ENCODE measurements around the gene ARHGAP24.

GRCh38 chr4:85676850-85677590 lies 202.1 kb downstream of the ARHGAP24 start:
- TF ChIP-seq CTCF (IDR thresholded peaks at IDR 0.05 in 2 of 3, conservative IDR thresholded peaks at IDR 0.05 in 1 of 3; ENCODE audit: borderline replicate concordance in 1 of 3, insufficient read depth in 1 of 3, low read depth in 2 of 3, low read length in 2 of 3) (no peak), YY1 (IDR thresholded peaks at IDR 0.05; ENCODE audit: extremely low read depth, insufficient replicate concordance, low read depth, low read length) (no peak), ZNF274 (IDR thresholded peaks at IDR 0.05; ENCODE audit: low read depth, low read length) (no peak), EGR1 (IDR thresholded peaks at IDR 0.05; ENCODE audit: low read depth) (no peak), REST (IDR thresholded peaks at IDR 0.05; ENCODE audit: low read depth) (no peak), POLR2AphosphoS5 (IDR thresholded peaks at IDR 0.05; ENCODE audit: low read depth, low read length) (no peak), ATF3 (IDR thresholded peaks at IDR 0.05) (no peak), MAX (IDR thresholded peaks at IDR 0.05) (no peak), POLR2A (IDR thresholded peaks at IDR 0.05; ENCODE audit: borderline replicate concordance, extremely low read depth, insufficient read depth, insufficient read length) (no peak), EZH2 (IDR thresholded peaks at IDR 0.05) (no peak), JUND (IDR thresholded peaks at IDR 0.05) (no peak)
